RWPE2 (cell line): ENCODE results near the gene PIGP.
A peak's percentile ranks its signal among the peaks of the same experiment; 100 is the strongest.

Experiments
- ATAC-seq: fragments of 200-7000 bp; cut with Tn5 transposase; 3 replicates; pipeline ENCODE4 v1.9.1; 2021; ENCODE audit warnings: low read depth
- DNase-seq: peaks from one replicate; pipeline ENCODE4 v3.0.0-alpha.2; 2020; ENCODE audit warnings: low spot score
- H3K27ac ChIP-seq: fragments of 450-650 bp; 2 replicates; pipeline ENCODE4 v1.5.1; 2017; ENCODE audit warnings: mild to moderate bottlenecking; ENCODE audit not compliant: poor library complexity, severe bottlenecking
- H3K27me3 ChIP-seq: fragments of 250-450 bp; sonication (Bioruptor Pico); 2 replicates; pipeline ENCODE4 v1.5.1; 2021; ENCODE audit warnings: mild to moderate bottlenecking, moderate library complexity; ENCODE audit not compliant: insufficient read depth, poor library complexity, severe bottlenecking
- H3K36me3 ChIP-seq: fragments of 250-450 bp; sonication (Bioruptor Pico); 2 replicates; pipeline ENCODE4 v1.5.1; 2020; ENCODE audit warnings: low read depth, mild to moderate bottlenecking, moderate library complexity
- H3K4me1 ChIP-seq: fragments of 250-450 bp; sonication (Bioruptor Pico); 2 replicates; pipeline ENCODE4 v1.5.1; 2021; ENCODE audit warnings: mild to moderate bottlenecking, moderate library complexity; ENCODE audit not compliant: insufficient read depth, poor library complexity, severe bottlenecking
- H3K4me3 ChIP-seq: fragments of 250-450 bp; sonication (Bioruptor Pico); 2 replicates; pipeline ENCODE4 v1.5.1; 2021; ENCODE audit warnings: mild to moderate bottlenecking, moderate library complexity; ENCODE audit not compliant: severe bottlenecking
- H3K9me3 ChIP-seq: fragments of 250-450 bp; sonication (Bioruptor Pico); 2 replicates; pipeline ENCODE4 v1.5.1; 2021; ENCODE audit warnings: mild to moderate bottlenecking, moderate library complexity; ENCODE audit not compliant: severe bottlenecking
- CTCF ChIP-seq: fragments of 450-650 bp; IDR thresholded peaks from one replicate; pipeline ENCODE4 v1.5.1; 2017; ENCODE audit warnings: mild to moderate bottlenecking, moderate library complexity; ENCODE audit not compliant: poor library complexity, severe bottlenecking

Gene PIGP

GRCh38 chr21:37076087-37076850, 3.4 kb upstream of the PIGP start:
- no peaks in the 10 kb centered on the region for H3K9me3 ChIP-seq
- no peak for DNase-seq
- no peaks in the 10 kb centered on the region for H3K27me3 ChIP-seq
- peaks cover 3% of the 10 kb centered on the region for H3K4me1 ChIP-seq
- ATAC-seq, result no peak
- H3K36me3 ChIP-seq, result no peaks in the 10 kb centered on the region; the same call in 1 of the 2 replicates
- no peak overlapping the region for H3K27ac ChIP-seq
- H3K4me3 ChIP-seq, result no peak overlapping the region
- TF ChIP-seq CTCF, result no peak

- no peaks in the 10 kb centered on the region for H3K27me3 ChIP-seq
- ATAC-seq, result no peak
- H3K4me3 ChIP-seq, result no peak overlapping the region
- H3K4me1 ChIP-seq, result peaks cover 3% of the 10 kb centered on the region
- H3K36me3 ChIP-seq, result peaks cover 8% of the 10 kb centered on the region; the same call in 1 of the 2 replicates
- H3K9me3 ChIP-seq, result no peaks in the 10 kb centered on the region
- TF ChIP-seq CTCF, result no peak
- H3K27ac ChIP-seq, result no peak overlapping the region
- DNase-seq, result no peak
These were observed 2.4 kb upstream of the PIGP start for GRCh38 chr21:37075214-37075770.

- no peaks in the 10 kb centered on the region for H3K27me3 ChIP-seq
- TF ChIP-seq CTCF, result no peak
- H3K4me3 ChIP-seq, result peak overlapping the region; percentile 88
- no peak for DNase-seq
- H3K27ac ChIP-seq, result peak overlapping the region; percentile 74
- H3K9me3 ChIP-seq, result no peaks in the 10 kb centered on the region
- no peak for ATAC-seq
- H3K4me1 ChIP-seq, result peaks cover 3% of the 10 kb centered on the region
- peaks cover 11% of the 10 kb centered on the region for H3K36me3 ChIP-seq
These were observed 1.7 kb upstream of the PIGP start for GRCh38 chr21:37074546-37074945.

GRCh38 chr21:37074197-37074510, 1.3 kb upstream of the PIGP start:
- H3K27ac ChIP-seq, result peak overlapping the region; percentile 74

More at GRCh38 chr21:37074197-37074510, 1.3 kb upstream of the PIGP start:
- Histone ChIP-seq H3K4me1 (peaks cover 3% of the 10 kb centered on the region), H3K27me3 (no peaks in the 10 kb centered on the region), H3K36me3 (peaks cover 13% of the 10 kb centered on the region), H3K9me3 (no peaks in the 10 kb centered on the region), H3K4me3 (peak overlapping the region; percentile 88)
- ATAC-seq (peak; percentile 4; the same call in 1 of the 3 replicates), DNase-seq (no peak)
- no peak for TF ChIP-seq CTCF
